ENCODE data around the gene DNM1. TPM values are rescaled to one million over a fixed set of nuclear protein-coding genes. Genes with fewer than 3 reads are reported as not detected.

Gene DNM1
- total and polyA plus RNA-seq, 10 of the 15 experiments (the other 5 are each of a cell fraction or from before 2014, with no cell fraction given), result 0.06 to 0.67 (median 0.19) TPM; not detected in 3

DNA sequence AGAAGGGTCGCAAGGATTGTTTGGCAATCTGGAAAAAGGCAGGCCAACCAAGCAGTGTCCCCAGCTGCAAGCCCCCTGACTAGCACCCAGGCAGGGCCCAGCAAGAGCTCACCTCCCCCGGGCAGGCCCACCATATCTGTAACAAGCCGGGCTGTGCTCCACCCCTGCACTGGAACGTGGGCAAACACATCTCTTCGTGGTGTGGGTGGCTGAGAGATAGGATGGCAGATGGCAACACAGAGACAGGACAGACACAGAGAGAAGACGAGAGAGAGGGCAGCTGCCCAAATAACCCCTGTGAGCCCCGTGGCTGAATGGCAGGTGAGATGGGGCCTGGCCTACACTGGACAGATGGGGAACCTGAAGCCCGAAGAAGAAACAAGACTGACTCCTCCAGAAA lies 33.7 kb upstream of the DNM1 start:
- Histone ChIP-seq H3K9me3 (replicated peaks; ENCODE audit: control insufficient read depth, insufficient read depth, low read length) (no peaks in the 10 kb centered on the region), H3K4me3 (no peak overlapping the region), H3K79me2 (ENCODE audit: control insufficient read depth, insufficient read depth, low read length) (no peaks in the 10 kb centered on the region), H4K20me1 (ENCODE audit: control insufficient read depth, insufficient read depth) (no peaks in the 10 kb centered on the region), H3K4me2 (ENCODE audit: control insufficient read depth, insufficient read depth) (no peak overlapping the region), H3K4me1 (ENCODE audit: control insufficient read depth, insufficient read depth, low read length) (no peaks in the 10 kb centered on the region), H3K27ac (ENCODE audit: control insufficient read depth, insufficient read depth) (no peak overlapping the region), H3K36me3 (ENCODE audit: control insufficient read depth in 2 of 2, insufficient read depth in 2 of 2, low read length in 1 of 2) (peaks cover 10 to 13% of the 10 kb centered on the region in 2 experiments; a peak in 3 of 4 replicates), H3K9ac (ENCODE audit: control insufficient read depth, insufficient read depth, low read length) (no peak overlapping the region), H2AFZ (ENCODE audit: control insufficient read depth, low read depth, low read length) (no peak overlapping the region), H3K27me3 (replicated peaks in 1 of 2; ENCODE audit: control insufficient read depth in 2 of 2, insufficient read depth in 2 of 2, low read length in 1 of 2) (no peaks in the 10 kb centered on the region)
- DNase-seq (ENCODE audit: low read depth, low spot score) (no peak), ATAC-seq (no peak), FAIRE-seq (no peak)
- 90% methylated on average over 8 of the region's 8 CpGs for WGBS (ENCODE audit: insufficient coverage, insufficient replicate concordance, low lambda C conversion rate, missing lambda C conversion rate)
- SMC1A ChIA-PET (ENCODE audit: uncharacterized antibody, unreplicated experiment), result no interaction called here
- POLR2A ChIA-PET, result interaction anchor here (0.6 to 1.2 kb wide), 2 partner anchors 9 to 192 kb away, joined by 4 to 5 read pairs; partner anchors contain the start of gene BBLN
- in situ Hi-C loops (cut with MboI) (no loop called here), intact Hi-C loops (cut with micrococcal nuclease; ENCODE audit: unreplicated experiment) (no loop called here)
- TF ChIP-seq JUND (IDR thresholded peaks at IDR 0.05; ENCODE audit: low read depth, low read length) (no peak), SREBF2 (IDR thresholded peaks at IDR 0.05; ENCODE audit: low read length) (no peak), WRNIP1 (IDR thresholded peaks at IDR 0.05; ENCODE audit: borderline replicate concordance, low read depth, low read length) (no peak), SMARCA5 (IDR thresholded peaks at IDR 0.05) (no peak), NR2C1 (IDR thresholded peaks at IDR 0.05) (no peak)
- TF ChIP-seq, protein P1, sequence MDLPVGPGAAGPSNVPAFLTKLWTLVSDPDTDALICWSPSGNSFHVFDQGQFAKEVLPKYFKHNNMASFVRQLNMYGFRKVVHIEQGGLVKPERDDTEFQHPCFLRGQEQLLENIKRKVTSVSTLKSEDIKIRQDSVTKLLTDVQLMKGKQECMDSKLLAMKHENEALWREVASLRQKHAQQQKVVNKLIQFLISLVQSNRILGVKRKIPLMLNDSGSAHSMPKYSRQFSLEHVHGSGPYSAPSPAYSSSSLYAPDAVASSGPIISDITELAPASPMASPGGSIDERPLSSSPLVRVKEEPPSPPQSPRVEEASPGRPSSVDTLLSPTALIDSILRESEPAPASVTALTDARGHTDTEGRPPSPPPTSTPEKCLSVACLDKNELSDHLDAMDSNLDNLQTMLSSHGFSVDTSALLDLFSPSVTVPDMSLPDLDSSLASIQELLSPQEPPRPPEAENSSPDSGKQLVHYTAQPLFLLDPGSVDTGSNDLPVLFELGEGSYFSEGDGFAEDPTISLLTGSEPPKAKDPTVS (IDR thresholded peaks at IDR 0.05; ENCODE audit: low read depth, low read length), result no peak
- BruUV-seq (replicated peaks), result no TSS peak
- RAD21 ChIA-PET (ENCODE audit: unreplicated experiment), result no interaction called here
- CTCF ChIA-PET, result no interaction called here

DNA sequence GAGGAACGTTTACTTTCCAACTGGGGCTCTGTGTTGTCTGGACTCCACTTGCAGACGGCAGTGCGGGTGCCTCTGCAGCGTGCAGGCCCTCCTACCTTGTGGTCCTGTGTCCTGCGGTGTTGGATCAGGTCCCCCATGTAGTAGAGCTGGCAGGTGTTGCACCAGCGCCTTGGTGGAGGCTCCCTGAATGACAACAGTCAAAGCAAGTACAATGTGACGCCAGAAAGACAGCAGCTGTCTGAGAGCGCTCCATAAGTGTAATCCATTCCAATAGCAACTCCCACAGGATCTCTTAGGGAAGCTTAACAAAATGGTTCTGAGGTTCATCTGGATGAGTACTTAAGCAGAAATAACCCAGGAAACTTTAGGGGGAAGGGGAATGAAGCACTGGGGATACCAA lies 33.3 kb upstream of the DNM1 start:
- 100% methylated on average over 8 of the region's 8 CpGs for WGBS (ENCODE audit: insufficient coverage, insufficient replicate concordance, low lambda C conversion rate, missing lambda C conversion rate)
- Histone ChIP-seq H3K4me2 (ENCODE audit: control insufficient read depth, insufficient read depth) (no peak overlapping the region), H3K79me2 (ENCODE audit: control insufficient read depth, insufficient read depth, low read length) (no peaks in the 10 kb centered on the region), H2AFZ (ENCODE audit: control insufficient read depth, low read depth, low read length) (no peak overlapping the region), H3K9me3 (replicated peaks; ENCODE audit: control insufficient read depth, insufficient read depth, low read length) (no peaks in the 10 kb centered on the region), H3K9ac (ENCODE audit: control insufficient read depth, insufficient read depth, low read length) (no peak overlapping the region), H3K36me3 (ENCODE audit: control insufficient read depth in 2 of 2, insufficient read depth in 2 of 2, low read length in 1 of 2) (peaks cover 10 to 13% of the 10 kb centered on the region in 2 experiments; a peak in 3 of 4 replicates), H3K27ac (ENCODE audit: control insufficient read depth, insufficient read depth) (no peak overlapping the region), H3K27me3 (replicated peaks in 1 of 2; ENCODE audit: control insufficient read depth in 2 of 2, insufficient read depth in 2 of 2, low read length in 1 of 2) (no peaks in the 10 kb centered on the region), H4K20me1 (ENCODE audit: control insufficient read depth, insufficient read depth) (no peaks in the 10 kb centered on the region), H3K4me1 (ENCODE audit: control insufficient read depth, insufficient read depth, low read length) (no peaks in the 10 kb centered on the region), H3K4me3 (no peak overlapping the region)
- ATAC-seq, result no peak
- no peak for FAIRE-seq
- RAD21 ChIA-PET (ENCODE audit: unreplicated experiment), result no interaction called here
- no peak for DNase-seq (ENCODE audit: low read depth, low spot score)
- POLR2A ChIA-PET, result interaction anchor here (0.6 to 1.2 kb wide), 3 partner anchors 10 to 191 kb away, joined by 3 to 5 read pairs (median 4); partner anchors contain the start of gene BBLN
- intact Hi-C loops (cut with micrococcal nuclease; ENCODE audit: unreplicated experiment), result no loop called here
- CTCF ChIA-PET, result no interaction called here
- no TSS peak for BruUV-seq (replicated peaks)
- in situ Hi-C loops (cut with MboI), result no loop called here
- SMC1A ChIA-PET (ENCODE audit: uncharacterized antibody, unreplicated experiment), result no interaction called here
- TF ChIP-seq ESRRA (IDR thresholded peaks at IDR 0.05; ENCODE audit: low read length) (no peak), TARDBP (IDR thresholded peaks at IDR 0.05; ENCODE audit: borderline replicate concordance) (no peak), SIN3A (IDR thresholded peaks at IDR 0.05; ENCODE audit: low read depth, low read length) (no peak), RAD21 (IDR thresholded peaks at IDR 0.05; ENCODE audit: insufficient read depth, low read depth, low read length) (no peak)
- TF ChIP-seq, protein P2, sequence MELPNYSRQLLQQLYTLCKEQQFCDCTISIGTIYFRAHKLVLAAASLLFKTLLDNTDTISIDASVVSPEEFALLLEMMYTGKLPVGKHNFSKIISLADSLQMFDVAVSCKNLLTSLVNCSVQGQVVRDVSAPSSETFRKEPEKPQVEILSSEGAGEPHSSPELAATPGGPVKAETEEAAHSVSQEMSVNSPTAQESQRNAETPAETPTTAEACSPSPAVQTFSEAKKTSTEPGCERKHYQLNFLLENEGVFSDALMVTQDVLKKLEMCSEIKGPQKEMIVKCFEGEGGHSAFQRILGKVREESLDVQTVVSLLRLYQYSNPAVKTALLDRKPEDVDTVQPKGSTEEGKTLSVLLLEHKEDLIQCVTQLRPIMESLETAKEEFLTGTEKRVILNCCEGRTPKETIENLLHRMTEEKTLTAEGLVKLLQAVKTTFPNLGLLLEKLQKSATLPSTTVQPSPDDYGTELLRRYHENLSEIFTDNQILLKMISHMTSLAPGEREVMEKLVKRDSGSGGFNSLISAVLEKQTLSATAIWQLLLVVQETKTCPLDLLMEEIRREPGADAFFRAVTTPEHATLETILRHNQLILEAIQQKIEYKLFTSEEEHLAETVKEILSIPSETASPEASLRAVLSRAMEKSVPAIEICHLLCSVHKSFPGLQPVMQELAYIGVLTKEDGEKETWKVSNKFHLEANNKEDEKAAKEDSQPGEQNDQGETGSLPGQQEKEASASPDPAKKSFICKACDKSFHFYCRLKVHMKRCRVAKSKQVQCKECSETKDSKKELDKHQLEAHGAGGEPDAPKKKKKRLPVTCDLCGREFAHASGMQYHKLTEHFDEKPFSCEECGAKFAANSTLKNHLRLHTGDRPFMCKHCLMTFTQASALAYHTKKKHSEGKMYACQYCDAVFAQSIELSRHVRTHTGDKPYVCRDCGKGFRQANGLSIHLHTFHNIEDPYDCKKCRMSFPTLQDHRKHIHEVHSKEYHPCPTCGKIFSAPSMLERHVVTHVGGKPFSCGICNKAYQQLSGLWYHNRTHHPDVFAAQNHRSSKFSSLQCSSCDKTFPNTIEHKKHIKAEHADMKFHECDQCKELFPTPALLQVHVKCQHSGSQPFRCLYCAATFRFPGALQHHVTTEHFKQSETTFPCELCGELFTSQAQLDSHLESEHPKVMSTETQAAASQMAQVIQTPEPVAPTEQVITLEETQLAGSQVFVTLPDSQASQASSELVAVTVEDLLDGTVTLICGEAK (IDR thresholded peaks at IDR 0.05; ENCODE audit: borderline replicate concordance), result no peak
- TF ChIP-seq, protein P1 (IDR thresholded peaks at IDR 0.05; ENCODE audit: low read depth, low read length), result no peak
